DOHH2 (cell line): Measurements from ENCODE around the gene HTR3A.

Experiments used
- H3F3A ChIP-seq: fragments of 200-600 bp; sonication (generic), shearing (Covaris generic); 2 replicates; pipeline ENCODE4 v1.6.0; 2016; ENCODE audit warnings: antibody characterized with exemption, mild to moderate bottlenecking; ENCODE audit not compliant: control insufficient read depth, insufficient read depth
- H3K27ac ChIP-seq: fragments of 200-600 bp; sonication (generic); 2 replicates; pipeline ENCODE4 v1.5.1; 2014; ENCODE audit warnings: low read depth, mild to moderate bottlenecking, low read length, moderate library complexity
- H3K27me3 ChIP-seq: fragments of 200-600 bp; sonication (generic); 2 replicates; pipeline ENCODE4 v1.6.1; 2014; ENCODE audit warnings: mild to moderate bottlenecking, low read length, mixed read lengths; ENCODE audit not compliant: control insufficient read depth
- H3K36me3 ChIP-seq: fragments of 200-600 bp; sonication (generic); 2 replicates; pipeline ENCODE4 v1.6.1; 2014; ENCODE audit warnings: mild to moderate bottlenecking, low read length, moderate library complexity, mixed read lengths; ENCODE audit not compliant: control insufficient read depth
- H3K4me1 ChIP-seq: fragments of 200-600 bp; sonication (generic); 2 replicates; pipeline ENCODE4 v1.6.1; 2014; ENCODE audit warnings: mild to moderate bottlenecking, low read length, mixed read lengths; ENCODE audit not compliant: control insufficient read depth
- H3K4me2 ChIP-seq: fragments of 200-600 bp; sonication (generic); 2 replicates; pipeline ENCODE4 v1.6.0; 2014; ENCODE audit warnings: mild to moderate bottlenecking, low read length, moderate library complexity
- H3K4me3 ChIP-seq: fragments of 200-600 bp; sonication (generic); 2 replicates; pipeline ENCODE4 v1.5.1; 2014; ENCODE audit warnings: mild to moderate bottlenecking, low read length, mixed read lengths
- H3K79me2 ChIP-seq: fragments of 200-600 bp; sonication (generic); 2 replicates; pipeline ENCODE4 v1.6.1; 2014; ENCODE audit warnings: mild to moderate bottlenecking, low read length, mixed read lengths; ENCODE audit not compliant: control insufficient read depth
- H3K9me2 ChIP-seq: fragments of 200-600 bp; sonication (generic); replicated peaks from 2 replicates; pipeline ENCODE4 v1.6.1; 2014; ENCODE audit warnings: mild to moderate bottlenecking, low read length, mixed read lengths; ENCODE audit not compliant: control insufficient read depth
- H3K9me3 ChIP-seq: fragments of 200-600 bp; sonication (generic); 2 replicates; pipeline ENCODE4 v1.6.1; 2014; ENCODE audit warnings: antibody characterized with exemption, low read length, mixed read lengths; ENCODE audit not compliant: control insufficient read depth, insufficient read depth
- H4K20me1 ChIP-seq: fragments of 200-600 bp; sonication (generic); 2 replicates; pipeline ENCODE4 v1.6.0; 2014; ENCODE audit warnings: low read depth, mild to moderate bottlenecking, antibody characterized with exemption, low read length, moderate library complexity; ENCODE audit not compliant: control insufficient read depth, insufficient read depth
- EZH2phosphoT487 ChIP-seq: fragments of 200-600 bp; sonication (generic); IDR thresholded peaks from 2 replicates; pipeline ENCODE4 v1.6.1; 2017; ENCODE audit warnings: borderline replicate concordance, mild to moderate bottlenecking, antibody characterized with exemption, low read length, moderate library complexity, mixed read lengths
- TF ChIP-seq, protein P1 (sequence below): fragments of 200-600 bp; sonication (generic); IDR thresholded peaks from one replicate; pipeline ENCODE4 v1.5.1; 2014; ENCODE audit warnings: antibody characterized with exemption, mild to moderate bottlenecking, low read depth, low read length; ENCODE audit not compliant: poor library complexity, severe bottlenecking

The HTR3A gene

DNA sequence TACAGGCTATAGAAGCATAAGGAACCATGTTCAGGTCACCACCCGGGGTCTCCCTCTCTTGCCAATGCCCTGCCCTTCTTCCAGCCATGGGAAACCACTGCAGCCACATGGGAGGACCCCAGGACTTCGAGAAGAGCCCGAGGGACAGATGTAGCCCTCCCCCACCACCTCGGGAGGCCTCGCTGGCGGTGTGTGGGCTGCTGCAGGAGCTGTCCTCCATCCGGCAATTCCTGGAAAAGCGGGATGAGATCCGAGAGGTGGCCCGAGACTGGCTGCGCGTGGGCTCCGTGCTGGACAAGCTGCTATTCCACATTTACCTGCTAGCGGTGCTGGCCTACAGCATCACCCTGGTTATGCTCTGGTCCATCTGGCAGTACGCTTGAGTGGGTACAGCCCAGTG lies 14.5 kb downstream of the HTR3A start:
- no peaks in the 10 kb centered on the region for H3K79me2 ChIP-seq
- no peaks in the 10 kb centered on the region for H3K4me1 ChIP-seq
- no peak overlapping the region for H3K27ac ChIP-seq
- no peaks in the 10 kb centered on the region for H3K9me3 ChIP-seq
- no peak overlapping the region for H3K4me2 ChIP-seq
- no peak overlapping the region for H3K4me3 ChIP-seq
- TF ChIP-seq, protein P1, sequence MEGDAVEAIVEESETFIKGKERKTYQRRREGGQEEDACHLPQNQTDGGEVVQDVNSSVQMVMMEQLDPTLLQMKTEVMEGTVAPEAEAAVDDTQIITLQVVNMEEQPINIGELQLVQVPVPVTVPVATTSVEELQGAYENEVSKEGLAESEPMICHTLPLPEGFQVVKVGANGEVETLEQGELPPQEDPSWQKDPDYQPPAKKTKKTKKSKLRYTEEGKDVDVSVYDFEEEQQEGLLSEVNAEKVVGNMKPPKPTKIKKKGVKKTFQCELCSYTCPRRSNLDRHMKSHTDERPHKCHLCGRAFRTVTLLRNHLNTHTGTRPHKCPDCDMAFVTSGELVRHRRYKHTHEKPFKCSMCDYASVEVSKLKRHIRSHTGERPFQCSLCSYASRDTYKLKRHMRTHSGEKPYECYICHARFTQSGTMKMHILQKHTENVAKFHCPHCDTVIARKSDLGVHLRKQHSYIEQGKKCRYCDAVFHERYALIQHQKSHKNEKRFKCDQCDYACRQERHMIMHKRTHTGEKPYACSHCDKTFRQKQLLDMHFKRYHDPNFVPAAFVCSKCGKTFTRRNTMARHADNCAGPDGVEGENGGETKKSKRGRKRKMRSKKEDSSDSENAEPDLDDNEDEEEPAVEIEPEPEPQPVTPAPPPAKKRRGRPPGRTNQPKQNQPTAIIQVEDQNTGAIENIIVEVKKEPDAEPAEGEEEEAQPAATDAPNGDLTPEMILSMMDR: no peak
- TF ChIP-seq EZH2phosphoT487: no peak
- no peaks in the 10 kb centered on the region for H4K20me1 ChIP-seq
- H3K36me3 ChIP-seq: no peaks in the 10 kb centered on the region
- no peaks in the 10 kb centered on the region for H3K9me2 ChIP-seq
- no peaks in the 10 kb centered on the region for H3F3A ChIP-seq
- H3K27me3 ChIP-seq: peaks cover 12% of the 10 kb centered on the region

- Histone ChIP-seq H4K20me1 (no peaks in the 10 kb centered on the region), H3K4me2 (no peak overlapping the region), H3K9me2 (no peaks in the 10 kb centered on the region), H3K4me1 (no peaks in the 10 kb centered on the region), H3K9me3 (no peaks in the 10 kb centered on the region), H3K36me3 (no peaks in the 10 kb centered on the region), H3K4me3 (no peak overlapping the region), H3K27ac (no peak overlapping the region), H3F3A (no peaks in the 10 kb centered on the region), H3K27me3 (peaks cover 12% of the 10 kb centered on the region), H3K79me2 (no peaks in the 10 kb centered on the region)
- TF ChIP-seq, protein P1: no peak
- no peak for TF ChIP-seq EZH2phosphoT487
Measured at GRCh38 chr11:113989916-113990315, 15.0 kb downstream of the HTR3A start.

- Histone ChIP-seq H3K9me2 (no peaks in the 10 kb centered on the region), H4K20me1 (no peaks in the 10 kb centered on the region), H3K4me2 (no peak overlapping the region), H3K36me3 (no peaks in the 10 kb centered on the region), H3F3A (no peaks in the 10 kb centered on the region), H3K9me3 (no peaks in the 10 kb centered on the region), H3K4me1 (no peaks in the 10 kb centered on the region), H3K27ac (no peak overlapping the region), H3K27me3 (peaks cover 12% of the 10 kb centered on the region), H3K79me2 (no peaks in the 10 kb centered on the region), H3K4me3 (no peak overlapping the region)
- TF ChIP-seq, protein P1: no peak
- TF ChIP-seq EZH2phosphoT487: no peak
Measured at GRCh38 chr11:113991170-113991569, 16.3 kb downstream of the HTR3A start.
